Upper lobe of left lung (tissue), 6 donors: ENCODE results near the gene AKT1. TPM values are rescaled to one million over a fixed set of nuclear protein-coding genes. Genes with fewer than 3 reads are reported as not detected.

ENCODE experiments used
- ATAC-seq, 2 donors: fragments of 200-7000 bp; cut with Tn5 transposase; one replicate each; pipeline ENCODE4 v1.9.1; 2022; ENCODE audit warnings: mild to moderate bottlenecking in 2 of 2, moderate library complexity in 2 of 2; ENCODE audit not compliant: low FRiP score in 2 of 2
- DNase-seq, 2 donors: peaks; one replicate each; pipeline ENCODE4 v3.0.0-alpha.2; 2019 to 2020
- H3K27ac ChIP-seq, 4 donors: fragments of 200-600 bp; sonication (generic); one replicate each; pipeline ENCODE4 v1.5.1; 2016 to 2019
- H3K27me3 ChIP-seq, 4 donors: fragments of 200-600 bp; sonication (generic); one replicate each; pipeline ENCODE4 v1.5.1; 2017 to 2019
- H3K36me3 ChIP-seq, 4 donors: fragments of 200-600 bp; sonication (generic); one replicate each; pipeline ENCODE4 v1.5.1; 2016 to 2019
- H3K4me1 ChIP-seq, 4 donors: fragments of 200-600 bp; sonication (generic); one replicate each; pipeline ENCODE4 v1.5.1; 2018 to 2019
- H3K4me3 ChIP-seq, 4 donors: fragments of 200-600 bp; sonication (generic); one replicate each; pipeline ENCODE4 v1.5.1; 2017 to 2019; ENCODE audit warnings: mild to moderate bottlenecking in 2 of 4, moderate library complexity in 1 of 4
- H3K9me3 ChIP-seq, 4 donors: fragments of 200-600 bp; sonication (generic); one replicate each; pipeline ENCODE4 v1.5.1; 2018 to 2019
- CTCF ChIP-seq, 6 experiments: fragments of 450-650 bp in 4 of 6; fragments of 200-600 bp in 2 of 6; sonication (generic) in 2 of 6; IDR thresholded peaks; one replicate each; pipeline ENCODE4 v1.5.1; 2016 to 2019; ENCODE audit warnings: antibody characterized with exemption in 6 of 6
- EP300 ChIP-seq, 4 donors: sonication (generic); formaldehyde crosslinking; IDR thresholded peaks; one replicate each; pipeline ENCODE4 v1.5.1; 2017; ENCODE audit warnings: antibody characterized with exemption in 4 of 4, control low read depth in 2 of 4
- POLR2A ChIP-seq, 4 donors: fragments of 450-650 bp; IDR thresholded peaks; one replicate each; pipeline ENCODE4 v1.5.1; 2016 to 2017; ENCODE audit warnings: antibody characterized with exemption in 4 of 4, mild to moderate bottlenecking in 2 of 4
- POLR2AphosphoS5 ChIP-seq, 2 donors: sonication (generic); formaldehyde crosslinking; IDR thresholded peaks; one replicate each; pipeline ENCODE4 v1.5.1; 2017; ENCODE audit warnings: antibody characterized with exemption in 2 of 2
- WGBS, 2 donors: methylation state at CpG; one replicate each; pipeline ENCODE4 v1.1.5; 2017 to 2018; 5-methylcytosine and 5-hydroxymethylcytosine counted together
- total RNA-seq, 6 donors: library from RNA; depleted of rRNA in 4 of 6; stranded (reverse); fragments of >200 nt in 4 of 6; gene quantifications; one replicate each; pipeline versions ENCODE4 v1.1.0 to v1.2.1, GENCODE V29; 2016 to 2021
- donor health status: DM: no; HTN: no; CAD: no; lungs with moderate emphysema.
- donor health status: DM: no; HTN: yes; CAD: no; lungs with severe emphysema.

The AKT1 gene
- total RNA-seq, 6 donors from 2014 or later, result 122 to 283 (median 191) TPM

GRCh38 chr14:104806625-104807465, 11.3 kb upstream of the AKT1 start:
- ATAC-seq (no peak), DNase-seq (no peak)
- Histone ChIP-seq H3K36me3 (no peaks in the 10 kb centered on the region), H3K4me1 (peaks cover 13 to 29% (median 20%) of the 10 kb centered on the region in 4 donors), H3K27me3 (no peaks in the 10 kb centered on the region), H3K4me3 (no peak overlapping the region), H3K9me3 (no peaks in the 10 kb centered on the region), H3K27ac (no peak overlapping the region)
- TF ChIP-seq POLR2AphosphoS5 (IDR thresholded peaks at IDR 0.05) (no peak), POLR2A (IDR thresholded peaks at IDR 0.05) (no peak), CTCF (IDR thresholded peaks at IDR 0.05) (no peak), EP300 (IDR thresholded peaks at IDR 0.05) (no peak)
- 88 to 89% methylated on average over 10 of the region's 10 CpGs for WGBS, 2 donors

GRCh38 chr14:104805941-104806624, 10.5 kb upstream of the AKT1 start:
- WGBS, 2 donors, result 76 to 86% methylated on average over 13 to 14 of the region's 14 CpGs
- Histone ChIP-seq H3K27me3 (no peaks in the 10 kb centered on the region), H3K4me1 (peaks cover 21 to 37% (median 28%) of the 10 kb centered on the region in 4 donors), H3K4me3 (no peak overlapping the region), H3K36me3 (no peaks in the 10 kb centered on the region), H3K27ac (peak overlapping the region in 1 of 4 donors; percentile 3), H3K9me3 (no peaks in the 10 kb centered on the region)
- ATAC-seq, result no peak
- no peak for TF ChIP-seq POLR2AphosphoS5 (IDR thresholded peaks at IDR 0.05)
- TF ChIP-seq EP300 (IDR thresholded peaks at IDR 0.05), result no peak
- no peak for TF ChIP-seq CTCF (IDR thresholded peaks at IDR 0.05)
- no peak for TF ChIP-seq POLR2A (IDR thresholded peaks at IDR 0.05)
- peak in 1 of 2 donors; percentile 63 for DNase-seq

GRCh38 chr14:104805326-104805678, 9.8 kb upstream of the AKT1 start:
- peak; percentile 3 to 40 for ATAC-seq
- peak in 1 of 2 donors; percentile 57 for DNase-seq
- Histone ChIP-seq H3K27ac (peak overlapping the region in 1 of 4 donors; percentile 3), H3K36me3 (no peaks in the 10 kb centered on the region), H3K27me3 (no peaks in the 10 kb centered on the region), H3K4me3 (no peak overlapping the region), H3K4me1 (peaks cover 21 to 38% (median 30%) of the 10 kb centered on the region in 4 donors), H3K9me3 (no peaks in the 10 kb centered on the region)
- 46 to 71% methylated on average over 3 of the region's 3 CpGs for WGBS, 2 donors
- TF ChIP-seq POLR2AphosphoS5 (IDR thresholded peaks at IDR 0.05) (no peak), CTCF (IDR thresholded peaks at IDR 0.05) (no peak), POLR2A (IDR thresholded peaks at IDR 0.05) (no peak), EP300 (IDR thresholded peaks at IDR 0.05) (no peak)

- Histone ChIP-seq H3K4me1 (peaks cover 25 to 43% (median 34%) of the 10 kb centered on the region in 4 donors), H3K36me3 (no peaks in the 10 kb centered on the region), H3K27me3 (no peaks in the 10 kb centered on the region), H3K9me3 (no peaks in the 10 kb centered on the region), H3K4me3 (no peak overlapping the region), H3K27ac (no peak overlapping the region)
- TF ChIP-seq CTCF (IDR thresholded peaks at IDR 0.05) (no peak), POLR2AphosphoS5 (IDR thresholded peaks at IDR 0.05) (no peak), EP300 (IDR thresholded peaks at IDR 0.05) (no peak), POLR2A (IDR thresholded peaks at IDR 0.05) (no peak)
- DNase-seq (peak in 1 of 2 donors; percentile 32), ATAC-seq (peak in 1 of 2 donors; percentile 35)
- WGBS, 2 donors, result 78 to 87% methylated on average over 9 to 17 of the region's 18 CpGs
Measured at GRCh38 chr14:104804481-104805325, 9.2 kb upstream of the AKT1 start.
